TTC549 (cell line): Measurements from ENCODE around the gene RARA.

Experiments used
- FAIRE-seq: peaks from 2 replicates; lab custom pipeline; 2012; peaks lifted over from hg19 to GRCh38; lab: Jason Lieb, UNC

The RARA gene

GRCh38 chr17:40316571-40317344, 7.8 kb downstream of the RARA start:
- no peak for FAIRE-seq

GRCh38 chr17:40317345-40317873, 8.4 kb downstream of the RARA start:
- no peak for FAIRE-seq

GRCh38 chr17:40317880-40318829, 9.2 kb downstream of the RARA start:
- no peak for FAIRE-seq

- no peak for FAIRE-seq
Observed at GRCh38 chr17:40318830-40319391, 9.9 kb downstream of the RARA start.

GRCh38 chr17:40319651-40320540, 10.9 kb downstream of the RARA start:
- no peak for FAIRE-seq

GRCh38 chr17:40320756-40321523, 12.0 kb downstream of the RARA start:
- FAIRE-seq, result no peak

GRCh38 chr17:40321524-40321929, 12.5 kb downstream of the RARA start:
- no peak for FAIRE-seq

- FAIRE-seq, result no peak
Observed at GRCh38 chr17:40321961-40322357, 13.0 kb downstream of the RARA start.

- no peak for FAIRE-seq
Observed at GRCh38 chr17:40322358-40323315, 13.7 kb downstream of the RARA start.

- no peak for FAIRE-seq
Observed at GRCh38 chr17:40323391-40324381, 14.7 kb downstream of the RARA start.

GRCh38 chr17:40325156-40326013, 16.4 kb downstream of the RARA start:
- no peak for FAIRE-seq

- no peak for FAIRE-seq
Observed at GRCh38 chr17:40326014-40326831, 17.2 kb downstream of the RARA start.

GRCh38 chr17:40326832-40327199, 17.8 kb downstream of the RARA start:
- no peak for FAIRE-seq

- no peak for FAIRE-seq
Observed at GRCh38 chr17:40327244-40327729, 18.3 kb downstream of the RARA start.

- FAIRE-seq, result no peak
Observed at GRCh38 chr17:40327735-40328385, 18.9 kb downstream of the RARA start.

- FAIRE-seq, result no peak
Observed at GRCh38 chr17:40328386-40328766, 19.4 kb downstream of the RARA start.
